Sigmoid colon (tissue), 4 donors: ENCODE data around the gene TSEN15.

ENCODE experiments used
- CTCF ChIP-seq, 4 experiments: fragments of 450-650 bp in 3 of 4; fragments of 200-600 bp in 1 of 4; IDR thresholded peaks; one replicate each; pipeline ENCODE4 v1.5.1; 2016 to 2019; ENCODE audit warnings: antibody characterized with exemption in 4 of 4, mild to moderate bottlenecking in 3 of 4, moderate library complexity in 2 of 4
- POLR2A ChIP-seq, 2 donors: fragments of 450-650 bp; IDR thresholded peaks; one replicate each; pipeline ENCODE4 v1.6.1; 2016; ENCODE audit warnings: antibody characterized with exemption in 2 of 2, mild to moderate bottlenecking in 2 of 2, moderate library complexity in 2 of 2
- POLR2AphosphoS5 ChIP-seq, 4 donors: sonication (generic); formaldehyde crosslinking; IDR thresholded peaks; one replicate each; pipeline ENCODE4 v1.6.1; 2017; ENCODE audit warnings: antibody characterized with exemption in 4 of 4

GRCh38 chr1:184078564-184079249, 27.2 kb downstream of the TSEN15 start:
- TF ChIP-seq CTCF (IDR thresholded peaks at IDR 0.05) (no peak), POLR2A (IDR thresholded peaks at IDR 0.05) (no peak), POLR2AphosphoS5 (IDR thresholded peaks at IDR 0.05) (peak in 1 of 4 donors; percentile 13)
